Heart left ventricle (tissue), 13 donors: Measurements from ENCODE around the gene TIAL1.

Source experiments
- POLR2A ChIP-seq, 2 donors: fragments of 450-650 bp; IDR thresholded peaks; one replicate each; pipeline ENCODE4 v1.6.1; 2017; ENCODE audit warnings: antibody characterized with exemption in 2 of 2, mild to moderate bottlenecking in 2 of 2, moderate library complexity in 2 of 2
- TF ChIP-seq, protein P1 (sequence below), 12 donors: fragments of 200-600 bp; sonication (generic) in 4 of 12; IDR thresholded peaks; one replicate each; pipeline versions ENCODE4 v1.5.0 to v1.8.0; 2018 to 2022; ENCODE audit warnings: antibody characterized with exemption in 12 of 12, mild to moderate bottlenecking in 5 of 12
- donor health status: ischemic (EF 13 %, LVEDD 7.1; RV severe dilation, severe dysfunction).
- donor health status: DM: no; HTN: yes; CAD: no.
- donor health status: DM: no; HTN: no; CAD: no.
- donor health status: ischemic (EF 25% LVEDD 6.9; RV normal size, moderate dysfunction).
- donor health status: ischemic (EF 25% LVEDD 5.7; RV mildly dilated, moderate dysfunction).
- donor health status: ischemic (EF 35%, LVEDD 5.7; RV mildly dilated, moderate dysfunction).
- donor health status: nonischemic (EF 11% LVEDD 7.7; RV severe dilation, severe dysfunction).
- donor health status: DM: yes; HTN: yes; CAD: no.
- donor health status: PGD.
- donor health status: ischemic (EF 29% LVEDD 5.4; RV normal size, mild dysfunction).
- donor health status: nonischemic (EF 23%, LVEDD 6.1; RV moderate dilation, normal function).

DNA sequence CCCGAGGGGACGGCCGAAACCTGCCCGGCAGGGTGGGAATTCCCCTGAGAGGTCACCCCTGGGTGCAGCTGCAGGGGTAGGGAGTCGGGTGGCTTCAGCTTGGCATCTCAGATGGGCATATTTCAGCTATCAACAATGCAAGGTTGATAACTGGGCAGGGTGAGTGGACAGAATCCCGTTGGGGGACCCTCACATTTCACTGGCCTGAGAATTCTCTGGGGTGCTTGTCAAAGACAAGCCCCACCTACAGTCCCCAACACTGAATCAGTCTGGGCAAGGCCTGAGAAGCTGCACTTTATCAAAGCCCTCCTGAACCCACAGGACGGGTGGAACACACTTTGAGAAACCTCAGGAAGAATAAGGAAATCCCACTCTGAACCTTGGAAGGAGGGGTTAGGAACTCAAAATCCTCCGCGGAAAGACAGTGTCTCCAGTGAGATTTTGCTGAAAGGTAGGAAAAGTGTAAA lies 57.4 kb downstream of the TIAL1 start:
- TF ChIP-seq POLR2A (IDR thresholded peaks at IDR 0.05): no peak
- TF ChIP-seq, protein P1, sequence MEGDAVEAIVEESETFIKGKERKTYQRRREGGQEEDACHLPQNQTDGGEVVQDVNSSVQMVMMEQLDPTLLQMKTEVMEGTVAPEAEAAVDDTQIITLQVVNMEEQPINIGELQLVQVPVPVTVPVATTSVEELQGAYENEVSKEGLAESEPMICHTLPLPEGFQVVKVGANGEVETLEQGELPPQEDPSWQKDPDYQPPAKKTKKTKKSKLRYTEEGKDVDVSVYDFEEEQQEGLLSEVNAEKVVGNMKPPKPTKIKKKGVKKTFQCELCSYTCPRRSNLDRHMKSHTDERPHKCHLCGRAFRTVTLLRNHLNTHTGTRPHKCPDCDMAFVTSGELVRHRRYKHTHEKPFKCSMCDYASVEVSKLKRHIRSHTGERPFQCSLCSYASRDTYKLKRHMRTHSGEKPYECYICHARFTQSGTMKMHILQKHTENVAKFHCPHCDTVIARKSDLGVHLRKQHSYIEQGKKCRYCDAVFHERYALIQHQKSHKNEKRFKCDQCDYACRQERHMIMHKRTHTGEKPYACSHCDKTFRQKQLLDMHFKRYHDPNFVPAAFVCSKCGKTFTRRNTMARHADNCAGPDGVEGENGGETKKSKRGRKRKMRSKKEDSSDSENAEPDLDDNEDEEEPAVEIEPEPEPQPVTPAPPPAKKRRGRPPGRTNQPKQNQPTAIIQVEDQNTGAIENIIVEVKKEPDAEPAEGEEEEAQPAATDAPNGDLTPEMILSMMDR (IDR thresholded peaks at IDR 0.05): no peak
